Measurements from ENCODE around the gene LRRC37A3.
"Not testable (repeated sequence)": the region's sequence is repeated elsewhere in the genome, so short reads cannot be mapped to it uniquely, and the experiment has no call there.

The LRRC37A3 gene

GRCh38 chr17:64925244-64925643 is 6.0 kb upstream of the LRRC37A3 start:
- DNase-seq: not testable (repeated sequence)

GRCh38 chr17:64923051-64923568 is 3.8 kb upstream of the LRRC37A3 start:
- DNase-seq: not testable (repeated sequence)

- DNase-seq: no peak
Measured at GRCh38 chr17:64920419-64921172, 1.3 kb upstream of the LRRC37A3 start.

DNA sequence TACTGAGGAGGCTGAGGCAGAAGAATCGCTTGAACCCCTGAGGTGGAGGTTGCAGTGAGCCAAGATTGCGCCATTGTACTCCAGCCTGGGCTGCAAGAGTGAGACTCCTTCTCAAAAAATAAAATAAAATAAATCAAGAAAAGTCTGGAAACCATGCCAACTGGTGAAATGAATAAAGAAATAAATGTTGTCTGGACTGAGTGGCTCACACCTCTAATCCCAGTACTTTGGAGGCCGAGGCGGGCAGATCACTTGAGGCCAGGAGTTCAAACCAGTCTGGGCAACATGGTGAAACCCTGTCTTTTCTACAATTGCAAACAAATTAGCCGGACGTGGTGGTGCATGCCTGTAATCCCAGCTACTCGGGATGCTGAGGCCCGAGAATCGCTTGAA is 744 bp upstream of the LRRC37A3 start:
- no peak for DNase-seq

DNA sequence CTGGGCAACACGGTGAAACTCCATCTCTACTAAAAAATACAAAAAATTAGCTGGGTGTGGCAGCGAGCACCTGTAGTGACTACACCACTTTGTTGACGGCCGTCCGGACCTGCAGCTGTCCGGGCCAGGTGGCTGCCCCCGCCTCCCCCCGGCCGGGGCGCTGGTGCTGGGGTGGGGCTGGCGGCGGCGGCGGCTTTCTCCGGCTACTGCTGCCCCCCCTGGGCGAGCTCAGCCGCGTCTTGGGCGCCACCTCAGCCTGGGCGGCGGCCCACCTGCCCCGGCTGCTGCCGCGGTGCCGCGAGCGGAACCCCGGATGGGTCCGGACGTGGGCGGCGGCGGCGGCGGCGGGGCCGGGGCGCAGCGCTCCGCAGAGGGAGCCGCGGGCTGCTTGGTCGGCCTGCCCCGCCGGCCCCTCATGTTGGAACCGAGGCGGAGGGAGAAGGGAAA is 413 bp downstream of the LRRC37A3 start:
- DNase-seq: peak; percentile 57

- DNase-seq: not testable (repeated sequence)
Measured at GRCh38 chr17:64917540-64917939, 1.7 kb downstream of the LRRC37A3 start.

DNA sequence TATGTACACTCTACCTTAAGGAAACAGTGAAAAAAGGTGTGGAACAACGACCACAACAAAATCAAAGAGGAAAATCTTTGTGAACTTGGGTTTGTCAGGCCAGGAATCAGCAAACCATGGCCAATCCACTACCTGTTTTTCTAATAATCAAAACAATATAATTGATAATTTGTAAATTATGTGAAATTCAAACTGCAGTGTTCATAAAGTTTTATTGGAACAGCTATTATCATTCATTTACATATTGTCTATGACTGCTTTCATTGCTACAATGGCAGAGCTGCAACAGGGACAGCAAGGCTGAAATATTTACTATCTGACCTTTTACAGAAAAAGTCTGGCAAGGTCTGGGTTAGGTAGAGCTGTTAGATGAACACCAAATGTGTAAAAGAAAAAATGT is 4.0 kb downstream of the LRRC37A3 start:
- not testable (repeated sequence) for DNase-seq

- DNase-seq: not testable (repeated sequence)
Measured at GRCh38 chr17:64910191-64910514, 9.1 kb downstream of the LRRC37A3 start.

DNA sequence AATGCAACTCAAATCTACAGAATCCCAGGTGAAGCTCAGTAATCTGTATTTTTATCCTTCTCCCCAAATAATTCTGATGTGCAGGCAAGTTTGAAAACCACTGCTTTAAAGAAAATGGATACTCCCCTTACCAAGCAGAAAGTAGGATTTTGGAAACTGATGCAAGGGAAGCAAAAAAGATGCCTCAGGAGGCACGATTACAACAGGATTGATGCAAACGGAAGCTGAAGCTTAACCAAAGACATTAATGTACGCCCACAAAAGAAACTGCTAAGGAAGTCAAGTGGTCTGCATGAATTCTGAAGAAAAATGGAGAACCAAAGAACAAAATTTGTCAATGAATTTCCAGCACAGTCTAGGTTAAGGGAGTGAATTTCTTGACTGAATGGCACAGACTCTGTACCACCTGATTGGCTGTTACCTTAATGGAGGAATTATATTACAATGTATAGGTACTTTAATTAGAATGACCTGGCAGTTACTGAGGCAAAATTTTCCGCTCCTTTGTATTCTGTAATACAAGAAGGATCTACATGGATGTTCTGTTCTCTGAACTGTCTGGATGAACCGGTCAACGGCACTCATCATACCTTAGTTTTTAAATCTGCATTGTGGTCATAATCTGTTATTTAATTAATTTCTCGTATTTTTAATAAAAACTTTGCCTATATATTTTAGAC is 9.6 kb downstream of the LRRC37A3 start:
- not testable (repeated sequence) for DNase-seq

GRCh38 chr17:64904069-64904468 is 15.2 kb downstream of the LRRC37A3 start:
- not testable (repeated sequence) for DNase-seq

DNA sequence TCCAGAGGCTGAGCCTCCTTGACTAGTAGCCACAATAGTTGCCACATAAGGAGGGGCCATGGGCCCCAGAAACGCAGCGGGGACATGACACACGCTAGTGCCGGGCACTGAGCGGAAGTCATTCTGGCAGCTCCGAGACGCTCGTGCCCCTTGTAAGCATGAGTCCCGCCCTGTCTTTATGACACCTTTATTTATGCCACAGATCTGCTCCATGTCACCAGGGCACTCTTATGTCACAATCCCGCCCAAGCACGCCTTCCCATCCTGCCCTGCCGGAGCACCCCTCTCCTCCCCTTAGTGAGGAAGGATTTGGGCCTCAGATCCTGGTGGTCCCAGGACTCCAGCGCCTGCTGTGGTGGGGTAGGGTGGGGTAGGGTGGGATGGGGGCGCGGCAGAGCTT is 22.1 kb downstream of the LRRC37A3 start:
- DNase-seq: not testable (repeated sequence)

DNA sequence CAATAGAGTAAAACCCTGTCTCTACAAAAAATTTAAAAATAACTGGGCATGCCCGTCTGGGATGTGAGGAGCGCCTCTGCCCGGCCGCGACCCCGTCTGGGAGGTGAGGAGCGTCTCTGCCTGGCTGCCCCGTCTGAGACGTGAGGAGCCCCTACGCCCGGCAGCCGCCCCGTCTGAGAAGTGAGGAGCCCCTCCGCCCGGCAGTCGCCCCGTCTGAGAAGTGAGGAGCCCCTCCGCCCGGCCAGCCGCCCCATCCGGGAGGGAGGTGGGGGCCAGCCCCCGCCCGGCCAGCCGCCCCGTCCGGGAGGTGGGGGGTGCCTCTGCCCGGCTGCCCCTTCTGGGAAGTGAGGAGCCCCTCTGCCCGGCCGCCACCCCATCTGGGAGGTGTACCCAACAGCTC is 45.1 kb downstream of the LRRC37A3 start:
- not testable (repeated sequence) for DNase-seq

GRCh38 chr17:64847504-64848466 is 71.5 kb downstream of the LRRC37A3 start:
- DNase-seq: peak; percentile 80

DNA sequence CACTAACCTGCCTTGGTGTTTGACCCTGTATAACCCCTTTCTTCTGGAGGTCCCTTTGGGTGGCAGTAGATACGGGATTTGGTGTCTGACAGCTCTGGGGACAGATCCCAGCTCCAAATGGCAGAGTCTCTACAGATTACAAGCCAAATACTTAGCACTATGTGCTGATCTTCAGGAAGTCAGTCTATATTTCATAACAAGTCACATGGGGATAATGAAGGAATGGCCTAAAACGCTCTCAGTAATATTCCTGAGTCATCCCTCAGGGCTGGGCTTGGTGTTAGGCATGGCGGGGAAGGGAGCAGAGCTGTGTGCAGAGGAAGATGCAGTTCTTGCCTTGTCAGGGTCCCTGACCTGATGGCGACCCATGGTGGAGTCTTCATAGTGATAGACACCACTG is 72.4 kb downstream of the LRRC37A3 start:
- DNase-seq: not testable (repeated sequence)

DNA sequence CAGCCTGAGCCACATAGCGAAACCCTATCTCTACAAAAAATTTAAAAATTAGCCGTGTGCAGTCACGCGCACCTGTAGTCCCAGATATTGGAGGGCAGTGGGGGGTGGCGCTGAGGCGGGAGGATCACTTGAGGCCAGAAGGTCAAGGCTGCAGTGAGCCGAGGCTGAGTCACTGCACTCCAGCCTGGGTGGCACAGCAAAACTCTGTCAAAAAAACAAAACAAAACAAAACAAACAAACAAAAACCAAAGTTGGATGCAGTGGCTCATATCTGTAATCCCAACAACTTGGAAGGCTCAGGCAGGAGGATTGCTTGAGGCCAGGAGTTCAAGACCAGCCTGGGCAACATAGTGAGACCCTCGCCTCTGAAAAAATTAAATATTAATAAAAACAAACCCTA is 75.4 kb downstream of the LRRC37A3 start:
- DNase-seq: not testable (repeated sequence)

DNA sequence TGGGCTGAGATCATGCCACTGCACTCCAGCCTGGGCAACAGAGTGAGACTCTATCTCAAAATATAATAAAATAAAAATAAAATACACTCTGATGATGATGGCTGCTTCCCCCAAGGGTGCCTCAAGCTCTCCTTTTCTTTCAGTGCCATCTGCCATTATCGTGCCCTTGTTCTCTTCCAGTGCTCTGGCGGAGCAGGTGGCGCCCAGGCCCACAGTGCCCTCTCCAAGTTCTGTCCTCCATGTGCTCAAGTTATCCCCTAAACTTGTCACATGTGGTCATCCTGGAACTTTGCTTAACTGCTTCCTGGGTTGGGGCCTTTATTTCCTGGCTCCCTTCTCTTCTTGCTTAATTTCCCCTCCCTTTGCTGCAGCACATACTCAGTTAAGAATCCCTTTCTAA is 76.4 kb downstream of the LRRC37A3 start:
- not testable (repeated sequence) for DNase-seq

DNA sequence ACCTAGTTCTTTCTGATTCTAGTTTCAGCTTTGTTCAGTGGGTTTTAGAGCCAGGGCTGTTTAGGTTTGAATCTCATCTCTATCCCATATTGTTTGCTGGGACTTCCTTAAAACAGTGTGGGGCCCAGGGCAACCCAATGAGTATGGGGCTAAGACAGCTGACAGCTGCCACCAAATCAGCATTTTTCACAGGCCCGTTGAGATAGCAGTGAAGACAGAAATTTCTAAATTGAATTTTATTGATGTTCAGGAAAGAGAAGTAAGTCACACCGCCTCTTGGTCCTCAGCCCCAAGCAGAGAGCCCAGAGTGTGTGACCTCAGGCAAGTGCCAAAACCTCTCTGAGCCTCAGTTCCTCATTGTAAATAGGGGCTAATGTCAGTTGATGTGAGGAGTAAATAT is 78.3 kb downstream of the LRRC37A3 start:
- DNase-seq: not testable (repeated sequence)

DNA sequence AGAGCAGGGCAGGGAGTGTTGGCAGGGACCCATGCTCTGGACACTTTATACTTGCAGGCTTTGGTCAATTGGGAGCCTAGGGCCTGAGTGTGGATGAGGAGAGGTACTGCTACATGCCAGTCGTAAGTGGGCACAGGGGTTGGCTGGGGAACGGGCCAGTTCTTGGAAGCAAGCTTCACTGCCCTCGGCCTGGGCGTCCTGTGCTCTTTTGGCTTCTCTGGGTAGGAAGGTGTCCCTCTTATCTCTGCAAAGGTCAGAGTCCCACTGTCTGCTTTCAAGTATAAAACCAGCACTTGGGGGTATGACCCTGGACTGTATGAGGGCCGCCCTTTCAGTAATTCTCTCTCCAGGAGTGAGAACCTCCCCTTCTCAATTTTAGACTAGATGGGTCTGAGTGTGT is 80.8 kb downstream of the LRRC37A3 start:
- not testable (repeated sequence) for DNase-seq

DNA sequence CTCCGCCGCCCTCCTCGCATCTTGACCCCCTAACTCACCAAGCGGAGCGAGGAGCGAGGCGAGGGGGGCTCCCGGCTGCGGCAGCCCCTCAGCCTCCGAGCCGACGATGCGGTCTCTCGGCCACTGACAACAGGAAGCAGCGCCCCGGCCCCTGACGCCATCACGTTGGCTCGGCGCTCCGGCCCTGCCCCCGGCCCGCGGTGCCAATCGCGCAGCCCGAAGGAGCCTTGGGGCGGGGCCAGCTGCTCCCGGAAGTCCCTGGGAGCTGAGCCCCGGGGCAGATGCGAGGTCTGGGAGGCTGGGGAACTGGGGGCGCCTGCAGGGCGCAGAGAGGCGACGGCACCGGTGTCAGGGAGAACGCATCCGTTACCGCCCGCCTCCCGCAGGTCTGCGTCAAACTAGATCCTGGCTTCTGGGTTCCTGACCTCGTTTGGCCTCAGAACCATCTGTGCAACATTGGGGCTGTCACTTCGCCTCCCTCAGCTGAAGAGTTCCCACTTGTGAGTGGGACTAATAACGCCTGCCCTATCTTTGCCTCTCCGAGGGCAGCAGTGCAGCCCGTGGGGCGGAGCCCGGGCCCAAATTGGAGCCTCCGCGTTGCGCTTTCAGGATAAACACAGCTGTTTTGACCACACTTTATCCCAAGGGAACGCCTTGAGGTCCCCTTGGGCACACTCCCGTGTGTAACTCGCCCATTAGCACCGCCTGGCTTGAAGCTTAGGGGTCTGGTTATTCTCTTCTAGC is 82.1 kb downstream of the LRRC37A3 start:
- peak; percentile 90 for DNase-seq

GRCh38 chr17:64836623-64837017 is 82.7 kb downstream of the LRRC37A3 start:
- peak; percentile 32 for DNase-seq

DNA sequence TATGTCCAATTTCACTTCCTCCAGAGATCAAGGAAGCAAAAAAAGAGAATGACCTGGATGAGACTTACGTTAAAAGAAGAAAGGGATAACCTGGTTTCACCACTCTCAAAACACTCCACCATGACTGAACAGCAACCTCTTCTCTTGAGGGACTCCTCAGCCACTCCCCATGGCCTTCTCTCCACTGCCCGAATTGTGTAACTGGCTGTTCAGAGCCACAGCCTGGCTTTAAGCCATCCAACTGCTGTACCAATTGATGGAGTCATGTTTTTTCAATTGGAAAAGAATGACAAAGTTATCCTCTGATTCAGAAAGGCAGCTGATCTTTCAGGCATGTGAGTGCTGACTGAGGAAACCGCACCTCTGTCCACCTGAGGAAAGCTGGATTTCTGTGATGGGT is 85.2 kb downstream of the LRRC37A3 start:
- not testable (repeated sequence) for DNase-seq

- not testable (repeated sequence) for DNase-seq
Measured at GRCh38 chr17:64830631-64831040, 88.6 kb downstream of the LRRC37A3 start.

Data from activated CD4-positive, alpha-beta T cell treated with anti-CD3 and anti-CD28 coated beads, Interleukin-2, Interleukin-6, amounts not matched to agents 100 ng/mL and 50 ng/mL, durations not matched to agents 16 hours and 8 hours (primary cell).